ENCODE data around the gene DRGX.

Gene DRGX

GRCh38 chr10:49361735-49362568 lies 33.9 kb downstream of the DRGX start:
- no peak for DNase-seq (ENCODE audit: low read depth)

GRCh38 chr10:49361178-49361554 lies 34.7 kb downstream of the DRGX start:
- no peak for DNase-seq (ENCODE audit: low read depth)

GRCh38 chr10:49360271-49361177 lies 35.4 kb downstream of the DRGX start:
- DNase-seq (ENCODE audit: low read depth), result no peak

GRCh38 chr10:49359349-49360270 lies 36.3 kb downstream of the DRGX start:
- no peak for DNase-seq (ENCODE audit: low read depth)

GRCh38 chr10:49357910-49358309 lies 38.0 kb downstream of the DRGX start:
- DNase-seq (ENCODE audit: low read depth), result no peak

- no peak for DNase-seq (ENCODE audit: low read depth)
These were observed 38.9 kb downstream of the DRGX start for GRCh38 chr10:49356944-49357343.

GRCh38 chr10:49356181-49356580 lies 39.7 kb downstream of the DRGX start:
- no peak for DNase-seq (ENCODE audit: low read depth)

- no peak for DNase-seq (ENCODE audit: low read depth)
These were observed 40.7 kb downstream of the DRGX start for GRCh38 chr10:49355221-49355620.

GRCh38 chr10:49354593-49354992 lies 41.3 kb downstream of the DRGX start:
- DNase-seq (ENCODE audit: low read depth), result no peak

- no peak for DNase-seq (ENCODE audit: low read depth)
These were observed 41.9 kb downstream of the DRGX start for GRCh38 chr10:49353895-49354566.

- DNase-seq (ENCODE audit: low read depth), result no peak
These were observed 42.6 kb downstream of the DRGX start for GRCh38 chr10:49353026-49353894.

GRCh38 chr10:49352323-49352722 lies 43.6 kb downstream of the DRGX start:
- DNase-seq (ENCODE audit: low read depth), result no peak

GRCh38 chr10:49351669-49352068 lies 44.2 kb downstream of the DRGX start:
- DNase-seq (ENCODE audit: low read depth), result no peak

GRCh38 chr10:49350846-49351532 lies 44.9 kb downstream of the DRGX start:
- DNase-seq (ENCODE audit: low read depth), result no peak

GRCh38 chr10:49350138-49350537 lies 45.8 kb downstream of the DRGX start:
- DNase-seq (ENCODE audit: low read depth), result no peak

GRCh38 chr10:49349390-49349789 lies 46.5 kb downstream of the DRGX start:
- no peak for DNase-seq (ENCODE audit: low read depth)

GRCh38 chr10:49348593-49348992 lies 47.3 kb downstream of the DRGX start:
- no peak for DNase-seq (ENCODE audit: low read depth)

GRCh38 chr10:49347827-49348226 lies 48.1 kb downstream of the DRGX start:
- DNase-seq (ENCODE audit: low read depth), result no peak

GRCh38 chr10:49347342-49347741 lies 48.5 kb downstream of the DRGX start:
- no peak for DNase-seq (ENCODE audit: low read depth)

GRCh38 chr10:49344840-49345239 lies 51.0 kb downstream of the DRGX start:
- DNase-seq (ENCODE audit: low read depth), result no peak
